ENCODE results near the gene DPP10.

DNA sequence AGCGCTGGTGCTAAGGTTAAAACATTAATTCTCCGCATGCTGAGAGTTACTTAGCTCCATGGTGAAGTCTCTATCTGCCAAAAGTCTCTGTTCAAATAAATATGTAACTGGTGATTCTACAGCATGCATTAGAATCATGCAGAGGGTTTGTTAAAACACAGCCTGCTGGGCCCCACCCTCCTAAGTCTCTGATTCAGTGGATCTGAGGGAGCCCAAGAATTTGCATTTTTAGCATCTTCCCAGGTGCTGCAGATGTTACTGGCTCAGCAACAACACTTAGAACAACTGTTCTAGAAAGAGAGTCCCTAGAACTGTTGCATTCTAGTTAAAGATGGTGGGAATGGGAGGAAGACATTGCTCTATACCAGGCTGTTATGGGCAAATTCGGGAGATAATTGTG is 73.4 kb downstream of the DPP10 start:
- TF ChIP-seq SIN3A (IDR thresholded peaks at IDR 0.05; ENCODE audit: borderline replicate concordance, insufficient read depth, low read length) = no peak
- TF ChIP-seq POLR2AphosphoS5 (IDR thresholded peaks at IDR 0.05; ENCODE audit: low read depth, low read length) = no peak
- TF ChIP-seq, protein P1, sequence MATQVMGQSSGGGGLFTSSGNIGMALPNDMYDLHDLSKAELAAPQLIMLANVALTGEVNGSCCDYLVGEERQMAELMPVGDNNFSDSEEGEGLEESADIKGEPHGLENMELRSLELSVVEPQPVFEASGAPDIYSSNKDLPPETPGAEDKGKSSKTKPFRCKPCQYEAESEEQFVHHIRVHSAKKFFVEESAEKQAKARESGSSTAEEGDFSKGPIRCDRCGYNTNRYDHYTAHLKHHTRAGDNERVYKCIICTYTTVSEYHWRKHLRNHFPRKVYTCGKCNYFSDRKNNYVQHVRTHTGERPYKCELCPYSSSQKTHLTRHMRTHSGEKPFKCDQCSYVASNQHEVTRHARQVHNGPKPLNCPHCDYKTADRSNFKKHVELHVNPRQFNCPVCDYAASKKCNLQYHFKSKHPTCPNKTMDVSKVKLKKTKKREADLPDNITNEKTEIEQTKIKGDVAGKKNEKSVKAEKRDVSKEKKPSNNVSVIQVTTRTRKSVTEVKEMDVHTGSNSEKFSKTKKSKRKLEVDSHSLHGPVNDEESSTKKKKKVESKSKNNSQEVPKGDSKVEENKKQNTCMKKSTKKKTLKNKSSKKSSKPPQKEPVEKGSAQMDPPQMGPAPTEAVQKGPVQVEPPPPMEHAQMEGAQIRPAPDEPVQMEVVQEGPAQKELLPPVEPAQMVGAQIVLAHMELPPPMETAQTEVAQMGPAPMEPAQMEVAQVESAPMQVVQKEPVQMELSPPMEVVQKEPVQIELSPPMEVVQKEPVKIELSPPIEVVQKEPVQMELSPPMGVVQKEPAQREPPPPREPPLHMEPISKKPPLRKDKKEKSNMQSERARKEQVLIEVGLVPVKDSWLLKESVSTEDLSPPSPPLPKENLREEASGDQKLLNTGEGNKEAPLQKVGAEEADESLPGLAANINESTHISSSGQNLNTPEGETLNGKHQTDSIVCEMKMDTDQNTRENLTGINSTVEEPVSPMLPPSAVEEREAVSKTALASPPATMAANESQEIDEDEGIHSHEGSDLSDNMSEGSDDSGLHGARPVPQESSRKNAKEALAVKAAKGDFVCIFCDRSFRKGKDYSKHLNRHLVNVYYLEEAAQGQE (IDR thresholded peaks at IDR 0.05; ENCODE audit: insufficient read depth in 1 of 2, low read depth in 2 of 2, low read length in 2 of 2) = no peak
- no peak for TF ChIP-seq TAF1 (IDR thresholded peaks at IDR 0.05; ENCODE audit: borderline replicate concordance, insufficient read depth, low read length)
- TF ChIP-seq FOXP2 (optimal IDR thresholded peaks at IDR 0.05; ENCODE audit: borderline replicate concordance, extremely low read depth, extremely low read length, insufficient read depth) = no peak
